T47D (cell line): ENCODE measurements around the gene AUTS2.

ENCODE experiments used
- DNase-seq, 2 experiments: peaks; one replicate each; pipeline versions ENCODE4 v3.0.0 to v3.0.0-alpha.2; 2011 to 2012; ENCODE audit warnings: low read depth in 1 of 2, low spot score in 1 of 2
- JUND ChIP-seq: IDR thresholded peaks from 2 replicates; pipeline ENCODE4 v1.6.1; 2012; ENCODE audit warnings: low read depth
- in situ Hi-C: cut with HindIII; loops from 2 replicates; pipeline ENCODE4 v1.10.0; 2016; ENCODE audit warnings: low sequenced_read_pairs, low pct_unique_long_range_greater_than_20kb

AUTS2 gene

DNA sequence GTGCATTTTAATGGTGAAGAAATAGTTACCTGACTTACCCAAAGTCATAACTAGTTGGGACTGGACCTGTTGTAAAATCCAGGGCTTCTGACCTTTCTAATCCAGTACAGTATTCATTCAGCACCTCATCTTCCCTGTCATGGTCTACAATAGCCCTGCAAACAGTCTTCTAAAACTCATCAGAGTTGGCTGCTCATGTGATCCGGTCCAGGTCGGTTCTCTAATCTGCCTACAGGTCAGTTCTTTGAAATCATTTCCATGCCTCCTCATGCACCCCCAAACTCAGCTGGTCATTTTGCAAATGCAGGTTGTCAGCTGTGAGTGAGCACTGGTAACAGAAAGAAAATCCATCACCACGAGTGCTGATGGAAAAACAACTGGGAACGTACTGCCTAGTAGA lies 1082.0 kb downstream of the AUTS2 start:
- in situ Hi-C loops: no loop called here
- no peak for DNase-seq
- no peak for TF ChIP-seq JUND

DNA sequence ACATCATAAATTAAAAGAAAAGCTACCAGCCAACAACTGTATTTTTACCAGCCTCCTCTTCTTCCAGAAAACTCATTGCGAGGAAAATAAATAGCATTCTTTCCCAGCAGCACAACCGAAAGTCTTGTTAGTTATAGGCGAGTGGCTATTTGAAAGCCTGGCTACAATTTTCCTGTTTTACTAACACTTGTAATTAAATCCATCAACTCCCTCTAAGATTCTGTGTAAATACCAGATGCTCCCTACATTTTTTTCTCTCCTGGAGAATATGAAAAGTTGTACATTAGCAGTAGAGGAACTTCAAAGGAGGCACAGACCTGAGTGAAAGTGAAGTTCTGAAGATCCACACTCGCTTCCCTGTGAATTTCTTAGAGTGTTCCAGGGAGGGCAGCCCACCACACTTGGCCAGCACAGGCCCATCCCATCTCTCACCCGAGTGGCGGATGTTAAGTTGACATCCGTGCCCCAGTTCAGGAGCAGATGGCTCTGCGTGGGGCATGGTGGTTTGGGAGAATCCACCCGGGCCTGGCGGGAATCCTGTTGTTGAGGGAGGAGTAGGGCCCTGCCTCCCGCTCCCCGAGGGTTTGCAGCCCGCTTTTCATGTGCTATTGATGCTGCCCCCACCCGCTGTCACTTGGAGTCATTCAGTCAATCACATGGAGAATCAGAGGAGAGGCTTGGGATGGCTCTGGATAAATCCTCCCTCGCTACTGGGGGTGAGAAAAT lies 1082.6 kb downstream of the AUTS2 start:
- in situ Hi-C loops: no loop called here
- DNase-seq: no peak
- TF ChIP-seq JUND: no peak

DNA sequence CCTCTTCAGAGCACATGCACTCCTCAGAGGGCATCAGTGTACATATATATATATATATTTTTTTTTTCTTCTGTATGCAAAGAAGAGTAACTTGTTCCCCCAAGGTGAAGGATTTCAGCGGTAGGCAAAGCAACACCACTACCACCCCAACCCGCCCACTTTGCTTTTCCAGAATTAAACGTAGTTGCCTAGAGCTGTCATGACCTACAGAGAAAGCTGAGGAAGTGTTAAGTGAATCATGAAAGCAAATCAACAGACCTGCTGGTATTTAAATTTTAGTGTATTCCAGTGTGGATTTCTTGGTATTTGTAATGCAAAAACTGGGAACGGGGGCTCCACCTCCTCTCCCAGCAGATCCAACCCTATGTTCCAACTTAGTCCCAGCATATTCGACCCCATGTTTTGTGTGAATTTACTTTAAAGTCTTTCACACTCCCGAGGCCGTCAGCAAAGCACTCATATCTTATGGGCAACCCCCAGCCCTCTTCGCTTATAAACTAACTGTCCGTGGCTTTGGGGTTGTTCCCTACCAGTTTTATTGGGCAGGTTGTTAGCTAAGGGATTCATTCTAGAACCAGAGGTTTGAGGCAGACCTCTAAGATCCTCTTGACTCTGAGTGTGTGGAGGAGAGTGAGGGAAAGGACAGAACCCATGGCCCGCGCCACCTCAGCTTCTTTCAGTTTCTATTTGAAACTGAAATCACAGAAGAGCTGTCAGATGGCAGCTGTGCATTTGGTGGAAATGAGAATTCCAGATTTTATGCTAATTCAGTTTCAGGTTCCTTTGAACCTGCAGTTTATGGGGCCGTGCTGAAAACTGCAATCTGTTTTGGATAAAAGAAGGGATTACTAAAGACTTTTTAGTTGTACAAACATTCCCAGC lies 1083.4 kb downstream of the AUTS2 start:
- no peak for DNase-seq
- in situ Hi-C loops: no loop called here
- TF ChIP-seq JUND: no peak

DNA sequence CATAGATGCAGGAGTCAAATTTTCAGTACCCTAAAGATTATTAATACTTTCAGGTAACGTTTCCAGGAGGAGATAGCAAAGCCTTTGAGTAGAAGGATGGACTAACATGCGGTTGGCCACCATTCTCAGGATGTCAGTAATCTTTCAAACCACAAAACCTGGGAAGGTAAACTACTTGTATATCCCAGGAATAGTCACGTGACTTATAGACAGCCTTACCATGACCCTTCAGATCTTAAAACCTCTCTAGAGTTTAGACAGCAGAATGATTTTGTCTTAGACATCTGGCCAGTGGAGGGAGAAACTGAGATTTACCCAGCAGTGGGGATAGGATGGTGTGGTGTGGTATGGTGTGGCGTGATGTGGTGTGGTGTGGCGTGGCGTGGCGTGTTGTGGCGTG lies 1085.9 kb downstream of the AUTS2 start:
- no peak for DNase-seq
- in situ Hi-C loops: no loop called here
- TF ChIP-seq JUND: no peak

DNA sequence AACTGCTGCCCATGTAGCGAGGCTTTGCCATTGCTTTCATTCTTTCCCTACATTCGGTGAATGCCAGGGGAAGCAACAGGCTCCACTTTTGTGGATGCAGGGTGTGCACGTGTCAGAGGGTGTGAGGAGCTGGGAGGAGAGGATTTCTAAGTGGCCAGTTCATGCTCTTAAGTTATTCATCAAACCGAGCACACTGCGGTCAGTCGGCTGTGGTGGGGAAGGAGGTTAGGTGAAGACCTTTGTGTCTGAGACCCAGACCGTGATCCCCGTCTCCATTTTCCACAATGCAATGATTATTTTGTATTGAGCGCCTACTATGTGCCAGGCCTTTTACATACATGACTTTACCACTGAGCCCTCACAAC lies 1095.0 kb downstream of the AUTS2 start:
- no peak for TF ChIP-seq JUND
- DNase-seq: no peak
- in situ Hi-C loops: no loop called here

DNA sequence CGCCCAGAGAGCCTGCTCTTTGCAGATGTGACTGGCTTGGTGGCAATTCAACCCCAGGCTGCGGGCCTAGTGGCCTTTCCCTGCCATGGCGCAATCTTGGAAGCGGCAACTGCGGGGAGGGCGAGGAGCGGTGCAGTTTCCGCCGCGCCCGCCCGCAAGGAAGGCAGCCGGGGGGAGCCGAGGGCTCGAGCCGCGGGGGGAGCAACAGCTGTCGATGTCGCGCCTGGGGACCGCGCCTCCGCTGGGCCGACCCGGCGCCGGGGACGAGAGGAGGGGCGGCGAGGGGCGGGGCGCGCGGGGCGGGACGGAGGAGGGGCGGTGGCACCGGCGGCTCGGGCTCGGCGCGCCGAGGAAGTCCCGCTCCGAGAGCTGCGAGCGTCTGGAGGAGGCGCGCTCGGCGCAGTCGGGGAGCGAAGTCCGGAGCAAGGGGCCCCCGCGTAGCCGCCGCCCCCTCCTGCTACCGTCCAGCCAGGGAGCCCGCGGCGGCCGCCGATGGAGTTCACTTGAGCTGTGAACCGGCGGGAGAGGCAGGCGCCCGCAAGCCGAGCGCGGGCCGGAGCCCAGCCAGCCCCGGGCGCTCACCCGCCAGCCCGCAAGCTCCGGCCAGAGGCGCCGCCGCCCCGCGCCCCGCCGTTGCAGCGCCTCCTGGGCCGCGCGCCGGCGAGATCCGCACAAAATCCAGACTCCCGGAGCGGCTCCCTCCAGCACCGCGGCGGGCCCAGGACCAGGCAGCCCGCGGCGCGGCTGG lies 1095.6 kb downstream of the AUTS2 start:
- no peak for TF ChIP-seq JUND
- DNase-seq: peak; percentile 83 to 86
- in situ Hi-C loops: no loop called here

DNA sequence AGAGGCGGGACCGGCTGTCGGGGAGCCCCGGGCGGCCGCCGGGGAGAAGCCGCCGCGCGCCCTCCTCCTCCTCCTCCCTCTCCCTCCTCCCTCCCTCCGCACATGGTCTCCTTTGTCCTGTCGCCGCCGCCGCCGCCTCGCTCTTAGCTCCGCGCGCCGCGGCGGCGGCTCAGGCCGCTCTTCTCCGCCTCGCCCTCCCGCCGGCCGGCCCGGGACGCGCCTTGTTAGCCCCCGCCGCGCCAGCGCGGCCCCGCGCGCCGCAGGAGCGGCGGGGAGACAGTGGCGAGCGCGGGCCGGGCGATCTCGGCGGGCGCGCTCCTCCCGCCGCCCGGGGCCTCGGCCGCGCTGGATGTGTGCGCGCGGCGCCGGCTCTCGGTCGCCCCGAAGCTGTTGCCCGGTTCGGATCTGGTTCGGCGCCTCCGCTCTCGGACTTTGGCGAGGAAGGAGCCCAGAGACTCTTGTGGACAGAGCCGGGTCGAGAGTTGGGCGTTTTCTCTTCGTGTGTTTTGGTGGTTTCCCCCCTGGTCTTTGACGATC lies 1096.2 kb downstream of the AUTS2 start:
- in situ Hi-C loops: no loop called here
- peak; percentile 62 to 66 for DNase-seq
- TF ChIP-seq JUND: no peak

DNA sequence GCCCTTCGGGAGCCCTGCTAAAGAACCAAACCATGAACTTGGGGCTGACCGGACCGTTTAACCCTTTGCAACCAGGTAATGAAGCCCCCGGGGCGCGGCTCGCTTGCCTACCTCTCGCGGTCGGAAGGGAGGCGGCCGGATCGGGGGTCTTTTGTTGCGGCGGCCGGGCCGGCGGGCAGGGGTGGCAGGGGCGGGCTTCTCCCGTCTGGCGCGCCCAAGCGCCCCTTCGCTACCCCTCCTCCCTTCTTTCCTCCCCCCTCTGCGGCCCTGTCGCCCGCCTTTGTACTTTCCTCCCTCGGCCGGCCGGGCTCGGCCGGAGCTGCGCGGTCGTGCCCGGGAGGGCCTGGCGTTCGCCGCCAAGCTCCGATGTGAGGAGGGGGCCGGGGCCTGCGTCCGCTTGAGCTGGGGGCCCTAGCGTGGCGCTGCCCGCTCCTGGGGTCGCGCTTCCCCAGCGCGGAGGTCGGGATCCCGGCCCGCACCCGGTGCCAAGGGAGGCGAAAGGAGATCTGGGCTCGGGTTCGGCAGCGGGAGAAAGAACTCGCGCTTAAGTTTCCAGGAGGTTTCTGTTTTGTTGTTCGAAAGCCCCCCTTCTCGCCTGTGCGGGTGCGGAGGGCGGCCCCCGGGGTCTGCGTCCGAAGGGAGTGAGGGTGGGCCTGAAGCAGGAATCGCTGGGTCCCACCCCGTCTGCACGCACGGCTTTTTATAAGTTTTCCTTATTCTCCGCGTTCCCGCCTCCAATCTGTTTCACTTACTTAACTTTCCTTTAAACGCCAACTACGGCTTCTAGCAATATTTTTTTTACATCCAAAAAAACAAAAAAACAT lies 1096.9 kb downstream of the AUTS2 start:
- in situ Hi-C loops: no loop called here
- peak in 1 of 2 experiments; percentile 45 for DNase-seq

DNA sequence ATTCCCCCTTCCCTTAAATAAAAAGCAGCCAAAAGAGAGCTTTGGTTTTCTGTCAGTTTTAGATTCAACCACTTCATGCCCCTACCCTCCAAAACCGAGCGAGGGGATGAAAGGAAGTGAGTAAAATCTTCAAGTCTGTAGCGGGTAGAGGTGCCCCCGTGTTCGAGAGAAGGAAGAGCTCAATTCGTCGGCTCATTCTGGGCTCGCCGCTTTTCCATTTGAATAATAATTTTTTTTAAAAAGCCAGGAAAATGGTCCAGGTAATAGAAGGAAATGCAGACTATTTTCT lies 1097.5 kb downstream of the AUTS2 start:
- DNase-seq: peak in 1 of 2 experiments; percentile 36
- in situ Hi-C loops: no loop called here

More for the DNA sequence above, 1096.9 kb downstream of the AUTS2 start:
- no peak for TF ChIP-seq JUND

DNA sequence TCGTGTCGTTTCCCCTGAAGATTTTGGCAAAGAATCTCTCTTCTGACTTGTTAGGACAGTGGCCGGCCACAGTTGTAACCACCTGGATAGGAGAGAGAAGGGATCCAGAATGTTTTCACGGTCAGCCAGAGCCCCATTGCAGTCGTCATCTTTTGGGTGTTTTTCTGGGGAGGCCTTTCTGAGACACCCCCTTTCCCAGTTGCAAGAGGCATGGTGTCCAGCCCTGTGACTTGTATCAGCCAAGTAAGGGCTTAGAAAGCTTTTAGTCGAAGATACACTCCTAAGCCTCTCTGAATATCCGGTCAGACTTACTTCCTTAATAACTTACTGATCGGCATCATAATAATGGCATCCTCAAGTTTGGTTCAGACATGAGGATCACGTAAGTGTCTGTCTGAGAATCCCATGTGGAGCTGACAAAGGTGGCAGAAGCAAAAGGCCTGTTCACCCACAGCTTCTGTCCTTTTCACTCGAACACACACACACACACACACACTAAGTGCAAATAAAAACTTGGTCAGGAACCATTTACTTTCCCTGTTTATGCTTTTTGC lies 1098.0 kb downstream of the AUTS2 start:
- no peak for TF ChIP-seq JUND
- peak; percentile 26 to 80 for DNase-seq
- in situ Hi-C loops: no loop called here

More for the DNA sequence above, 1097.5 kb downstream of the AUTS2 start:
- no peak for TF ChIP-seq JUND

DNA sequence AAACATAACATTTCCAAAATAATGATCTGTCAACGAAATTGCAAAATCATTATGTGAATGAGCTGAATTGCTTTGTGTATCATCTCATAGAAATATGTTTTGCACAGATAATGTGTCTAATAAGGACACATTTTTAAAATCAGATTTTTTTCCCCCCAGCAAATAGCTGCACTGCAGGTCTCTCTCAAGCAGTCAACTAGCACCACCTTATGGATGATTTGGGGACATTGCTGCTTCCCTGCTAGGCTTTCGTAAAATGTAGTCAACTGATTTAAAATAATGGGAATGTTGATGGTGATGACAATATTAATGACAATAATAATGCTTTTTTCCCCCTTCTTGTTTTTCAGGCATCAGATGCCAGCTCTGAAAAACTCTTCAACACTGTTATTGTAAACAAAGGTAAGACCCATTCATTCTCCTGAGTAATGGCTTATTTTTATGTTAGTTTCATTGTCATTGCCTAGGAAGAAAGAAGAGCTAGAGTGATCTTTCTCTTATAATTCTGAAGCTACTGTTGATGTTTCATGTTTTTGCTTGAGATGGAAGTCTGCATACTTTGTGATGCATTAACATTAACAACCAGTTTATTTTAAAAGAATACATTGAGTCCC lies 1100.1 kb downstream of the AUTS2 start:
- in situ Hi-C loops: no loop called here
- DNase-seq: peak; percentile 70 to 83
- TF ChIP-seq JUND: no peak
